Measurements from ENCODE around the gene ABHD8.
"Not testable (repeated sequence)": the region's sequence is repeated elsewhere in the genome, so short reads cannot be mapped to it uniquely, and the experiment has no call there.

The ABHD8 gene

GRCh38 chr19:17296976-17297375 lies 6.2 kb downstream of the ABHD8 start:
- DNase-seq (ENCODE audit: low read depth) = no peak

- no peak for DNase-seq (ENCODE audit: low read depth)
Measured at GRCh38 chr19:17296273-17296672, 7.0 kb downstream of the ABHD8 start.

- not testable (repeated sequence) for DNase-seq (ENCODE audit: low read depth)
Measured at GRCh38 chr19:17295551-17295950, 7.7 kb downstream of the ABHD8 start.

GRCh38 chr19:17294051-17294891 lies 9.0 kb downstream of the ABHD8 start:
- no peak for DNase-seq (ENCODE audit: low read depth)

- no peak for DNase-seq (ENCODE audit: low read depth)
Measured at GRCh38 chr19:17293605-17294004, 9.6 kb downstream of the ABHD8 start.

GRCh38 chr19:17292301-17293074 lies 10.7 kb downstream of the ABHD8 start:
- peak; percentile 56 for DNase-seq (ENCODE audit: low read depth)

GRCh38 chr19:17289489-17289888 lies 13.7 kb downstream of the ABHD8 start:
- no peak for DNase-seq (ENCODE audit: low read depth)

GRCh38 chr19:17286752-17287151 lies 16.5 kb downstream of the ABHD8 start:
- DNase-seq (ENCODE audit: low read depth) = no peak

GRCh38 chr19:17286263-17286662 lies 17.0 kb downstream of the ABHD8 start:
- DNase-seq (ENCODE audit: low read depth) = no peak

GRCh38 chr19:17285415-17286135 lies 17.6 kb downstream of the ABHD8 start:
- no peak for DNase-seq (ENCODE audit: low read depth)

- DNase-seq (ENCODE audit: low read depth) = no peak
Measured at GRCh38 chr19:17283504-17283996, 19.7 kb downstream of the ABHD8 start.

- DNase-seq (ENCODE audit: low read depth) = no peak
Measured at GRCh38 chr19:17282488-17283125, 20.6 kb downstream of the ABHD8 start.

GRCh38 chr19:17281391-17282304 lies 21.6 kb downstream of the ABHD8 start, which contains the start of gene ANKLE1:
ANKLE1 (plus strand) TSS chr19:17281901; CDS start chr19:17281921, 20 bp downstream.
- peak; percentile 74 for DNase-seq (ENCODE audit: low read depth)

GRCh38 chr19:17279436-17279835 lies 23.8 kb downstream of the ABHD8 start:
- no peak for DNase-seq (ENCODE audit: low read depth)

GRCh38 chr19:17275441-17276175 lies 27.6 kb downstream of the ABHD8 start:
- DNase-seq (ENCODE audit: low read depth) = no peak

GRCh38 chr19:17274892-17275291 lies 28.3 kb downstream of the ABHD8 start:
- DNase-seq (ENCODE audit: low read depth) = not testable (repeated sequence)

- no peak for DNase-seq (ENCODE audit: low read depth)
Measured at GRCh38 chr19:17268754-17269153, 34.5 kb downstream of the ABHD8 start.

GRCh38 chr19:17266975-17267788 lies 36.0 kb downstream of the ABHD8 start, which contains the start of gene BABAM1:
BABAM1 (plus strand) TSS chr19:17267443; CDS start chr19:17268807, 1,364 bp downstream.
- peak; percentile 97 for DNase-seq (ENCODE audit: low read depth)

GRCh38 chr19:17266589-17266974 lies 36.6 kb downstream of the ABHD8 start:
- no peak for DNase-seq (ENCODE audit: low read depth)

Data from CMK (cell line).